HEK293 (cell line): Measurements from ENCODE around the gene ORMDL1.
A peak's percentile ranks its signal among the peaks of the same experiment; 100 is the strongest.

Source experiments
- CTCF ChIA-PET: fragments of 350-600 bp; formaldehyde crosslinking; extraction: SDS; loops from one replicate; lab custom pipeline; 2021; ENCODE audit warnings: antibody characterized with exemption; lab: Yijun Ruan, JAX
- POLR2A ChIA-PET: fragments of 300-600 bp; formaldehyde crosslinking; extraction: SDS; loops from one replicate; lab custom pipeline; 2020; ENCODE audit warnings: antibody characterized with exemption, inconsistent platforms; lab: Yijun Ruan, JAX
- H3K27ac ChIP-seq: fragments of 200-500 bp; sonication (Bioruptor generic); 2 replicates; pipeline ENCODE4 v1.5.1; 2014; ENCODE audit warnings: low read depth, low read length, control low read depth, inconsistent platforms; ENCODE audit errors: extremely low read depth
- H3K36me3 ChIP-seq, 2 experiments: fragments of 200-500 bp in 1 of 2; sonication (Bioruptor generic) in 1 of 2; 1 replicate in 1 of 2; 2 replicates in 1 of 2; pipeline ENCODE4 v1.5.1; 2014 to 2017; ENCODE audit warnings: inconsistent platforms in 2 of 2, low read length in 2 of 2; ENCODE audit not compliant: control insufficient read depth in 2 of 2, insufficient read depth in 1 of 2
- H3K4me1 ChIP-seq: fragments of 200-500 bp; sonication (Bioruptor generic); 2 replicates; pipeline ENCODE4 v1.5.1; 2014; ENCODE audit warnings: mild to moderate bottlenecking, low read length, inconsistent platforms; ENCODE audit not compliant: control insufficient read depth, insufficient read depth
- H3K4me3 ChIP-seq: 2 replicates; pipeline ENCODE4 v1.5.1; 2011; ENCODE audit warnings: low read depth, mild to moderate bottlenecking, control low read depth, low read length, moderate library complexity
- H3K9me3 ChIP-seq: fragments of 200-500 bp; sonication (Bioruptor generic); 2 replicates; pipeline ENCODE4 v1.5.1; 2014; ENCODE audit warnings: low read depth, low read length, inconsistent platforms; ENCODE audit not compliant: control insufficient read depth, insufficient read depth
- FEZF1 ChIP-seq: fragments of 450-650 bp; formaldehyde crosslinking; IDR thresholded peaks from 2 replicates; pipeline ENCODE4 v1.5.1; 2016; ENCODE audit warnings: missing biosample characterization, missing genetic modification characterization
- GLIS2 ChIP-seq: fragments of 450-650 bp; formaldehyde crosslinking; IDR thresholded peaks from 2 replicates; pipeline ENCODE4 v1.5.1; 2016; ENCODE audit warnings: missing biosample characterization, missing genetic modification characterization
- IKZF3 ChIP-seq: fragments of 450-650 bp; IDR thresholded peaks from 2 replicates; pipeline ENCODE4 v1.5.0; 2018; ENCODE audit warnings: missing biosample characterization, mild to moderate bottlenecking, missing genetic modification characterization, moderate library complexity
- OVOL3 ChIP-seq: fragments of 450-650 bp; formaldehyde crosslinking; IDR thresholded peaks from 2 replicates; pipeline ENCODE4 v1.5.1; 2016; ENCODE audit warnings: missing biosample characterization, missing genetic modification characterization
- PATZ1 ChIP-seq: fragments of 450-650 bp; formaldehyde crosslinking; IDR thresholded peaks from 2 replicates; pipeline ENCODE4 v1.5.1; 2016; ENCODE audit warnings: missing biosample characterization, missing genetic modification characterization
- PRDM4 ChIP-seq: fragments of 450-650 bp; formaldehyde crosslinking; IDR thresholded peaks from 2 replicates; pipeline ENCODE4 v1.5.1; 2017; ENCODE audit warnings: missing biosample characterization, missing genetic modification characterization
- PRDM6 ChIP-seq: fragments of 450-650 bp; formaldehyde crosslinking; IDR thresholded peaks from 2 replicates; pipeline ENCODE4 v1.5.1; 2017; ENCODE audit warnings: missing biosample characterization, missing genetic modification characterization
- SCRT2 ChIP-seq: fragments of 450-650 bp; formaldehyde crosslinking; IDR thresholded peaks from 2 replicates; pipeline ENCODE4 v1.5.1; 2016; ENCODE audit warnings: missing biosample characterization, missing genetic modification characterization
- SP2 ChIP-seq: fragments of 450-650 bp; formaldehyde crosslinking; IDR thresholded peaks from 2 replicates; pipeline ENCODE4 v1.5.1; 2016; ENCODE audit warnings: missing biosample characterization, missing genetic modification characterization
- SP7 ChIP-seq: fragments of 450-650 bp; formaldehyde crosslinking; IDR thresholded peaks from 2 replicates; pipeline ENCODE4 v1.5.1; 2016; ENCODE audit warnings: missing biosample characterization, missing genetic modification characterization
- ZBTB6 ChIP-seq: fragments of 450-650 bp; formaldehyde crosslinking; IDR thresholded peaks from 2 replicates; pipeline ENCODE4 v1.5.1; 2017; ENCODE audit warnings: missing biosample characterization, missing genetic modification characterization
- ZNF140 ChIP-seq: fragments of 450-650 bp; formaldehyde crosslinking; IDR thresholded peaks from 2 replicates; pipeline ENCODE4 v1.5.1; 2016; ENCODE audit warnings: missing biosample characterization, missing genetic modification characterization
- ZNF169 ChIP-seq: fragments of 450-650 bp; formaldehyde crosslinking; IDR thresholded peaks from 2 replicates; pipeline ENCODE4 v1.5.1; 2016; ENCODE audit warnings: missing biosample characterization, missing genetic modification characterization
- ZNF354C ChIP-seq: fragments of 450-650 bp; formaldehyde crosslinking; IDR thresholded peaks from 2 replicates; pipeline ENCODE4 v1.5.1; 2016; ENCODE audit warnings: missing biosample characterization, missing genetic modification characterization, low read depth, borderline replicate concordance
- ZNF404 ChIP-seq: fragments of 450-650 bp; formaldehyde crosslinking; IDR thresholded peaks from 2 replicates; pipeline ENCODE4 v1.5.1; 2017; ENCODE audit warnings: missing biosample characterization, missing genetic modification characterization
- ZNF473 ChIP-seq: fragments of 450-650 bp; formaldehyde crosslinking; IDR thresholded peaks from 2 replicates; pipeline ENCODE4 v1.5.1; 2017; ENCODE audit warnings: missing biosample characterization, missing genetic modification characterization
- ZNF510 ChIP-seq: fragments of 450-650 bp; formaldehyde crosslinking; IDR thresholded peaks from 2 replicates; pipeline ENCODE4 v1.5.1; 2018; ENCODE audit warnings: mild to moderate bottlenecking, missing genetic modification characterization, missing biosample characterization; ENCODE audit not compliant: insufficient replicate concordance
- ZNF518A ChIP-seq: fragments of 450-650 bp; formaldehyde crosslinking; conservative IDR thresholded peaks from 2 replicates; pipeline ENCODE4 v1.5.1; 2016; ENCODE audit warnings: low read depth, missing biosample characterization, missing genetic modification characterization
- ZNF623 ChIP-seq: fragments of 450-650 bp; formaldehyde crosslinking; IDR thresholded peaks from 2 replicates; pipeline ENCODE4 v1.5.1; 2016; ENCODE audit warnings: missing biosample characterization, missing genetic modification characterization
- ZNF792 ChIP-seq: fragments of 450-650 bp; formaldehyde crosslinking; IDR thresholded peaks from 2 replicates; pipeline ENCODE4 v1.5.1; 2016; ENCODE audit warnings: missing biosample characterization, missing genetic modification characterization
- ZNF843 ChIP-seq: fragments of 450-650 bp; formaldehyde crosslinking; IDR thresholded peaks from 2 replicates; pipeline ENCODE4 v1.5.1; 2016; ENCODE audit warnings: missing biosample characterization, missing genetic modification characterization

ORMDL1 gene

GRCh38 chr2:189830510-189830909 lies 46.4 kb upstream of the ORMDL1 start:
- Histone ChIP-seq H3K4me1 (peaks cover 24% of the 10 kb centered on the region), H3K36me3 (no peaks in the 10 kb centered on the region), H3K4me3 (no peak overlapping the region), H3K9me3 (no peaks in the 10 kb centered on the region), H3K27ac (no peak overlapping the region)
- CTCF ChIA-PET = interaction anchor here (0.6 kb wide), 1 partner anchor 69 kb away, joined by 3 read pairs; no protein-coding TSS in a partner anchor
- TF ChIP-seq ZNF623 (tag by site-specific recombination) (no peak), ZNF518A (no peak), ZNF140 (tag by site-specific recombination) (no peak), ZNF169 (tag by site-specific recombination) (no peak), ZNF404 (tag by site-specific recombination) (no peak)
- POLR2A ChIA-PET = no interaction called here

GRCh38 chr2:189829102-189829833 lies 45.1 kb upstream of the ORMDL1 start:
- Histone ChIP-seq H3K36me3 (no peaks in the 10 kb centered on the region), H3K4me3 (no peak overlapping the region), H3K27ac (peak overlapping the region; percentile 40; the same call in 1 of the 2 replicates), H3K4me1 (peaks cover 30% of the 10 kb centered on the region), H3K9me3 (no peaks in the 10 kb centered on the region)
- CTCF ChIA-PET = no interaction called here
- POLR2A ChIA-PET = no interaction called here
- TF ChIP-seq SCRT2 (tag by site-specific recombination) = 0 out of 2 replicates have a peak, but pooled peaks have one; percentile 20
- TF ChIP-seq ZNF354C = no peak
- TF ChIP-seq ZNF843 (tag by site-specific recombination) = peak; percentile 89
- TF ChIP-seq ZBTB6 = no peak
- TF ChIP-seq SP2 (tag by site-specific recombination) = no peak
- peak; percentile 80 for TF ChIP-seq PRDM4 (tag by site-specific recombination)
- TF ChIP-seq IKZF3 (tag by site-specific recombination) = 0 out of 2 replicates have a peak, but pooled peaks have one; percentile 10
- TF ChIP-seq ZNF473 (tag by site-specific recombination) = no peak
- TF ChIP-seq PRDM6 = 0 out of 2 replicates have a peak, but pooled peaks have one; percentile 27
- no peak for TF ChIP-seq ZNF510 (tag by site-specific recombination)
- no peak for TF ChIP-seq PATZ1
- peak; percentile 93 for TF ChIP-seq SP7
- peak; percentile 34; the same call in 1 of the 2 replicates for TF ChIP-seq OVOL3 (tag by site-specific recombination)
- TF ChIP-seq ZNF792 (tag by site-specific recombination) = no peak
- TF ChIP-seq GLIS2 (tag by site-specific recombination) = no peak
- peak; percentile 63 for TF ChIP-seq FEZF1 (tag by site-specific recombination)
